Activated CD4-positive, alpha-beta memory T cell treated with anti-CD3 and anti-CD28 coated beads, Interleukin-2, amount 10 ng/mL, durations not matched to agents 7 days and 5 days (primary cell): ENCODE measurements around the gene GNA15. TPM values are rescaled to one million over a fixed set of nuclear protein-coding genes. Genes with fewer than 3 reads are reported as not detected.
"Not testable (repeated sequence)": the region's sequence is repeated elsewhere in the genome, so short reads cannot be mapped to it uniquely, and the experiment has no call there.

Experiments used
- CTCF ChIA-PET: fragments of 350-600 bp; sonication (Branson Sonifier 250); formaldehyde crosslinking; loops from one replicate; lab custom pipeline; 2021; ENCODE audit warnings: antibody characterized with exemption, inconsistent platforms; lab: Charles Lee
- POLR2A ChIA-PET: fragments of 350-600 bp; sonication (Branson Sonifier 250); formaldehyde crosslinking; loops from one replicate; lab custom pipeline; 2021; ENCODE audit warnings: antibody characterized with exemption; lab: Charles Lee
- DNase-seq: peaks from one replicate; pipeline ENCODE4 v3.0.0-alpha.2; 2020
- H3K27ac Mint-ChIP-seq: one replicate; pipeline ENCODE4 v1.8.0; 2021; ENCODE audit warnings: mild to moderate bottlenecking, mixed read lengths
- H3K27me3 Mint-ChIP-seq: one replicate; pipeline ENCODE4 v1.8.0; 2021; ENCODE audit warnings: mixed read lengths
- H3K36me3 Mint-ChIP-seq: one replicate; pipeline ENCODE4 v1.8.0; 2021; ENCODE audit warnings: low read depth, mixed read lengths
- H3K4me1 Mint-ChIP-seq: one replicate; pipeline ENCODE4 v1.8.0; 2021; ENCODE audit warnings: mixed read lengths
- H3K4me3 Mint-ChIP-seq: one replicate; pipeline ENCODE4 v1.8.0; 2021; ENCODE audit warnings: mild to moderate bottlenecking, mixed read lengths
- H3K9me3 Mint-ChIP-seq: one replicate; pipeline ENCODE4 v1.8.0; 2021; ENCODE audit warnings: mixed read lengths
- total RNA-seq, 2 experiments: library from RNA; stranded (reverse); gene quantifications; one replicate each; pipeline ENCODE4 v1.2.3, GENCODE V29; 2021

The GNA15 gene, protein sequence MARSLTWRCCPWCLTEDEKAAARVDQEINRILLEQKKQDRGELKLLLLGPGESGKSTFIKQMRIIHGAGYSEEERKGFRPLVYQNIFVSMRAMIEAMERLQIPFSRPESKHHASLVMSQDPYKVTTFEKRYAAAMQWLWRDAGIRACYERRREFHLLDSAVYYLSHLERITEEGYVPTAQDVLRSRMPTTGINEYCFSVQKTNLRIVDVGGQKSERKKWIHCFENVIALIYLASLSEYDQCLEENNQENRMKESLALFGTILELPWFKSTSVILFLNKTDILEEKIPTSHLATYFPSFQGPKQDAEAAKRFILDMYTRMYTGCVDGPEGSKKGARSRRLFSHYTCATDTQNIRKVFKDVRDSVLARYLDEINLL
- total RNA-seq = 100 to 1,000 TPM; 140 TPM

DNA sequence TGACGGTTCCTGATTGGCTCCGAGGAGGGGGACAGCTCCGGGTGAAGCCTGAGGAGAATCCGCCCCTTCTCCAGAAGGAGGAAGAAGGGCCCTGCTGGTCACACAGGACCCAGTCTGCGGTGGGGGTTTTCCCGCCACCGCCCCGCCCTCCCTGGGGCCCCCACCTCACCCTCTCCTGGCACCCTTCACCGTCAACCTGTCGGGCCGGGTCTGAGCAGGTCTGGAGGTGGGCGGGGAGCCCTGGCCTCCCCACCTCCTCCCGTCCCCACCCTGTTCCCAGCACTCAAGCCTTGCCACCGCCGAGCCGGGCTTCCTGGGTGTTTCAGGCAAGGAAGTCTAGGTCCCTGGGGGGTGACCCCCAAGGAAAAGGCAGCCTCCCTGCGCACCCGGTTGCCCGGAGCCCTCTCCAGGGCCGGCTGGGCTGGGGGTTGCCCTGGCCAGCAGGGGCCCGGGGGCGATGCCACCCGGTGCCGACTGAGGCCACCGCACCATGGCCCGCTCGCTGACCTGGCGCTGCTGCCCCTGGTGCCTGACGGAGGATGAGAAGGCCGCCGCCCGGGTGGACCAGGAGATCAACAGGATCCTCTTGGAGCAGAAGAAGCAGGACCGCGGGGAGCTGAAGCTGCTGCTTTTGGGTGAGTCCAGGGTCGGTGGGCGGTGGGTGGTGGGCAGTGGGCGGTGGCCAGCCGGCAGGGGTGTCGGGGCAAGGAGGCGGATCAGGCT is at the start of gene GNA15:
Gene GNA15 (plus strand): TSS at position 73 of the 723 bp plus-strand sequence. CDS start 418 bp downstream, at position 491.
- H3K27me3 Mint-ChIP-seq = no peaks in the 10 kb centered on the region
- ChIA-PET CTCF (interaction anchor here (0.7 to 1.7 kb wide), 4 partner anchors 8 to 34 kb away, joined by 3 to 4 read pairs (median 3); no protein-coding TSS in a partner anchor), POLR2A (interaction anchor here (0.9 to 2.1 kb wide), 4 partner anchors 16 to 48 kb away, joined by 3 to 6 read pairs (median 4); no protein-coding TSS in a partner anchor)
- H3K27ac Mint-ChIP-seq = peak within 1 kb of the TSS; percentile 78
- H3K4me3 Mint-ChIP-seq = peak within 1 kb of the TSS; percentile 92
- H3K4me1 Mint-ChIP-seq = peaks cover 56% of the 10 kb centered on the region
- peak; percentile 74 for DNase-seq
- no peaks in the 10 kb centered on the region for H3K9me3 Mint-ChIP-seq
- peaks cover 27% of the 10 kb centered on the region for H3K36me3 Mint-ChIP-seq

DNA sequence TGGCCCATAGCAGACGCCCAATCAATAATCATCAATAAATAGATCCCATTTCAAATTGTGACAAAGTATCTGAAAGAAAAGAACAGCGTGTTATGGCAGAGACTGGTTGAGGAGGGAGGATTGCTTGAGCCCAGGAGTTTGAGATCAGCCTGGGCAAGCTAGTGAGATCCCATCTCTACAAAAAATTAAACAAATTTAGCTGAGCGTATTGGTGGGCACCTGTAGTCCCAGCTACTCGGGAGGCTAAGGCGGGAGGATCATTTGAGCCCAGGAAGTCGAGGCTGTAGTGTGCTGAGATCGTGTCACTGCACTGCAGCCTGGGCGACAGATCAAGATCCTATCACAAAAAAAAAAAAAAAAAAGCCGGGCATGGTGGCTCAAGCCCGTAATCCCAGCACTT is 48.1 kb upstream of the GNA15 start:
- CTCF ChIA-PET = interaction anchor here (0.7 to 3.0 kb wide), 2 partner anchors 9 to 16 kb away, joined by 3 to 14 read pairs; no protein-coding TSS in a partner anchor

DNA sequence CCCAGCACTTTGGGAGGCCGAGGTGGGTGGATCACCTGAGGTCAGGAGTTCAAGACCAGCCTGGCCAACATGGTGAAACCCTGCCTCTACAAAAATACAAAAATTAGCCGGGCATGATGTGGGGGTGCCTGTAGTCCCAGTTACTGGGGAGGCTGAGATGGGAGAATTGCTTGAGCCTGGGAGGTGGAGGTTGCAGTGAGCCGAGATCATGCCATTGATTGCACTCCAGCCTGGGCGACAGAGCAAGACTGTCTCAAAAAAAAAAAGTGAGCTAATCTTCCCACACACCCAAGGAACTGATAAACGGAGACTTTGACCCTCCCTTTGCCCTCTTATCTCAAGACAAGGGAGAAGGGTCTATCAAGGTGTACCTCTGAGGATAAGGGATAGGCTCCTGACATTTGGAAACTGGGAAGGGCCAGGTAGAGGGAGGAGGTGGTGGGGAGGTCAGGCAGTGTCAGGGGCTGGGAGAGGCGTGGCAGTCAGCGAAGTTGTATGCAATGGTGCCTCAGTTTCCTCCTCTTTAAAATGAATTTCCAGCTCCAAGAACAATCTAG is 46.5 kb upstream of the GNA15 start:
- CTCF ChIA-PET = interaction anchor here (1.1 to 3.0 kb wide), 3 partner anchors 10 to 14 kb away, joined by 3 to 14 read pairs (median 5); no protein-coding TSS in a partner anchor
- H3K36me3 Mint-ChIP-seq, POLR2A ChIA-PET, H3K27me3 Mint-ChIP-seq, H3K27ac Mint-ChIP-seq, H3K4me3 Mint-ChIP-seq, H3K4me1 Mint-ChIP-seq, H3K9me3 Mint-ChIP-seq, DNase-seq: not testable (repeated sequence)

More for the DNA sequence above, 48.1 kb upstream of the GNA15 start:
- DNase-seq = no peak
- POLR2A ChIA-PET = no interaction called here
- Mint-ChIP-seq H3K36me3 (no peaks in the 10 kb centered on the region), H3K4me1 (no peaks in the 10 kb centered on the region), H3K27ac (no peak overlapping the region), H3K27me3 (peaks cover 5% of the 10 kb centered on the region), H3K4me3 (no peak overlapping the region), H3K9me3 (no peaks in the 10 kb centered on the region)

DNA sequence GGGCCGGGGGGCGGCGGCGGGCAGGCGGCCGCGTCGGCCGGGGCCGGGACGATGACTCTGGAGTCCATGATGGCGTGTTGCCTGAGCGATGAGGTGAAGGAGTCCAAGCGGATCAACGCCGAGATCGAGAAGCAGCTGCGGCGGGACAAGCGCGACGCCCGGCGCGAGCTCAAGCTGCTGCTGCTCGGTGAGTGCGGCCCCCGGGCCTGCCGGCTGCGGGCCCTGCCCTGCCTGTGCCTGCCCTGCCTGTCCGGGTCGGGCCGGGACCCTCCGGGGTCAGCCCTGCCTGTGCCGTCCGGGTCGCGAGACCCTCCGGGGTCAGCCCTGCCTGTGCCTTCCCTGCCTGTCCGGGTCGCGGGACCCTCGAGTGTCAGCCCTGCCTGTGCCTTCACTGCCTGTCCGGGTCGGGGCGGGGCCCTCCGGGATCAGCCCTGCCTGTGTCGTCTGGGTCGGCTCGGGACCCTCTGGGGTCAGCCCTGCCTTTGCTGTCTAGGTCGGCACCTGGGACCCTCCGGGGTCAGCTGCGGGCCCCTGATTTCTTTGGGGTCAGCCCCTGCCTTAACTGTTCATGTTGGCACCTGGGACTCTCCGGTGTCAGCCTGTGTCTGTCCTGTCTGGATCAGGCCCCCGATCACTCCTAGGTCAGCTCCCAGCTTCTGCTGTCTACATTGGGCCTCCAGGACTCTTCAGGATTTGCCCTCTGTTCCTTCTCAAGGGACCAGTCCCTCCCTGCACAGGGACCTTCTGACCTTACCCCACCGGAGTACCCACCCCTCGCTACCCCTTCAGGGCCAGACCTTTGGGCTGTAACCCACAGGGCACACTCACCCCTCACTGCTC is 41.0 kb upstream of the GNA15 start:
- H3K27ac Mint-ChIP-seq = no peak overlapping the region
- H3K4me3 Mint-ChIP-seq = peak overlapping the region; percentile 21
- peaks cover 24% of the 10 kb centered on the region for H3K4me1 Mint-ChIP-seq
- CTCF ChIA-PET = interaction anchor here (2.2 kb wide), 1 partner anchor 9 kb away, joined by 10 read pairs; no protein-coding TSS in a partner anchor
- peaks cover 43% of the 10 kb centered on the region for H3K27me3 Mint-ChIP-seq
- no peaks in the 10 kb centered on the region for H3K9me3 Mint-ChIP-seq
- DNase-seq = peak; percentile 33
- POLR2A ChIA-PET = no interaction called here
- H3K36me3 Mint-ChIP-seq = no peaks in the 10 kb centered on the region

DNA sequence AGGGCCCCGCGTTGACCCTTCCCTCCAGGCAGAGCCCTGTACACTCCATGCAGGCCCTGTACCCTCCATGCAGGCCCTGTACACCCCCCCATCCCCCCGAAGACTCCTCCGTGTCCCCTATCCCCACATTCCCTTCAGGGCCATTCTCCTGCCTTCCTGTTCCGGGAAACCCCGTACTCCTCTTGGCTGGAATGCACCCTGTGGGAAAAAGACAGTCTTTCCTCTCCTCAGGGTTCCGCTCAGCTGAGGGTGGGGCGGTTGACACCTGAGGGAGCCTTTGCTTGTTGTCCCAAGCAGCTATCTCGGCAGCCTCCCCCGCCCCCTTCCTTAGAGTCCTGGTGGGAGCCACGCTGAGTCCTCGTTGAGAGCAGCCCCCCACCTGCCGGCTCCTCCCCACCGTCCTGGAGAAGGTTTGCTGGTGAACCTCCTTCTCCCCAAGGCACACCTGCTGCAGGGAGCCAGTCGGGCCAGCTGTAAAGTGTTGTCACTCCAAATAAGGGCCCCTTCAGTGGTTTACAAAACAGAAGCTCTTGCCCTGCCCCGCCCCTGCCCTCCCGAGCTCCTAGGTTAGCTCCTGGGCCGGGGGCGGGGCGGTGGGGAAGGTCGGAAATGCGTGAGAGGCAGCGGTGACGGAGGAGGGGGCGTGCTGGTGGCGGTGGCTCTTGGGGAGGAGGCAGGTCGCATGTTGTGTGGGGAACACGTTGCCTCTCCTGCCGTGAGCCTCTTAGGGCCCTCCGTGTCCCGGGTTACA is 40.2 kb upstream of the GNA15 start:
- no peak overlapping the region for H3K27ac Mint-ChIP-seq
- peaks cover 48% of the 10 kb centered on the region for H3K27me3 Mint-ChIP-seq
- CTCF ChIA-PET = interaction anchor here (2.2 kb wide), 1 partner anchor 8 kb away, joined by 10 read pairs; no protein-coding TSS in a partner anchor
- DNase-seq = no peak
- H3K4me1 Mint-ChIP-seq = peaks cover 24% of the 10 kb centered on the region
- POLR2A ChIA-PET = interaction anchor here (1.0 kb wide), 1 partner anchor 11 kb away, joined by 3 read pairs; no protein-coding TSS in a partner anchor
- H3K9me3 Mint-ChIP-seq = no peaks in the 10 kb centered on the region
- peak overlapping the region; percentile 21 for H3K4me3 Mint-ChIP-seq
- H3K36me3 Mint-ChIP-seq = no peaks in the 10 kb centered on the region

DNA sequence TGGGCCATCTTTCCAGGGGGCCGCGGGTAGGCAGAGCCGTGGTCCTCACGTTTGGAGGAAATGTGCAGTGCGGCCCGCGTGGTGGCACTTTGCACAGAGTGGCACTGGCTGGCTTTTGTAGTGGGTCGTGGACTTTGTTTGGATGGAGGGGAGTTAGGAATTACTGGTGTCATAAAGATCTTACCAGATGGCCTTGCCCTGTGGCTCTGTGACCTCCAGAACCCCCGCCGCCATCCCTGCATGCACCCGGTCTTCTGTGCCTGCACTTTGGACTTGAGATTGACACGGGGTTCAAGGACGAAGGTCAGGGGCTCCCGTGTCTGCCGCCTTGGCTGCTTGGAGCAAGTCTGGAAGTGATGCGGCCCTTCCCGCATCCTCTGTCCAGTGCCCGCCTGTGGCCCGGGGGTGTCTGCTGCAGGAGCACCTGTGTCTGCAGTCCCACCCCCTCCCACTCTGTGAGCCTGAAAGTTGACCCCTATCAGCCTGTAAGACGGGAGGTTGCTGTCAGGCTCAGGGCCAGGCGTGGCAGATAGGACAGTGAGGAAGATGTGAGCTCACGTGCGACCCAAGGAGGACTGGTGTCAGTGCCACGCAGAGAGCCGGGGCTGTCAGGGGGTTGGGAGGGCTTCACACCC is 39.4 kb upstream of the GNA15 start:
- ChIA-PET CTCF (interaction anchor here (0.8 to 2.2 kb wide), 2 partner anchors 7 to 12 kb away, joined by 3 to 10 read pairs; no protein-coding TSS in a partner anchor), POLR2A (interaction anchor here (1.0 kb wide), 1 partner anchor 11 kb away, joined by 3 read pairs; no protein-coding TSS in a partner anchor)
- DNase-seq = no peak
- Mint-ChIP-seq H3K36me3 (no peaks in the 10 kb centered on the region), H3K27ac (no peak overlapping the region), H3K27me3 (peaks cover 50% of the 10 kb centered on the region), H3K9me3 (no peaks in the 10 kb centered on the region), H3K4me1 (peaks cover 24% of the 10 kb centered on the region), H3K4me3 (no peak overlapping the region)

DNA sequence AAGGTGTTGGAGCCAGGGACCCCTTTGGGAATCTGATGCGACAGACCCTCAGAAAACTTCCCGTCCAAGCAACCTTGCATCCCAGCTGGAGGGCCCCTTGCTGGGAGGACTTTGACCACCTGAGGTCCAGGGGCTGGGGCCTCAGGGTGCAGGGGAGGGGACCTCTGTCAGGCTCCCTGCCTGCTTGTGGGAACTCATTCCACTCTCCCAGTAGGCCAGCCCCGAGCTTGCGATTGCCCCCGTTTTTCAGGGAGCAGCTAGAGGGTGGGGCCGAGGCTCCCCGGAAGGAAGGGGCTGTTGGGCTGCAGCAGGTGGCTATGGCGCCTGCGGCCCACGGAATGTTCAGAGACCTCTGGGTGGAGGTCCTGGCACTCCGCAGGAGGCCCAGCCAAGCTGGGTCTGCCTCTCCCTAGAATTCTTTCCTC is 38.9 kb upstream of the GNA15 start:
- H3K9me3 Mint-ChIP-seq = no peaks in the 10 kb centered on the region
- no peak for DNase-seq
- no peak overlapping the region for H3K27ac Mint-ChIP-seq
- peaks cover 24% of the 10 kb centered on the region for H3K4me1 Mint-ChIP-seq
- POLR2A ChIA-PET = no interaction called here
- CTCF ChIA-PET = interaction anchor here (0.8 kb wide), 1 partner anchor 12 kb away, joined by 3 read pairs; no protein-coding TSS in a partner anchor
- H3K36me3 Mint-ChIP-seq = no peaks in the 10 kb centered on the region
- peaks cover 53% of the 10 kb centered on the region for H3K27me3 Mint-ChIP-seq
- H3K4me3 Mint-ChIP-seq = no peak overlapping the region

DNA sequence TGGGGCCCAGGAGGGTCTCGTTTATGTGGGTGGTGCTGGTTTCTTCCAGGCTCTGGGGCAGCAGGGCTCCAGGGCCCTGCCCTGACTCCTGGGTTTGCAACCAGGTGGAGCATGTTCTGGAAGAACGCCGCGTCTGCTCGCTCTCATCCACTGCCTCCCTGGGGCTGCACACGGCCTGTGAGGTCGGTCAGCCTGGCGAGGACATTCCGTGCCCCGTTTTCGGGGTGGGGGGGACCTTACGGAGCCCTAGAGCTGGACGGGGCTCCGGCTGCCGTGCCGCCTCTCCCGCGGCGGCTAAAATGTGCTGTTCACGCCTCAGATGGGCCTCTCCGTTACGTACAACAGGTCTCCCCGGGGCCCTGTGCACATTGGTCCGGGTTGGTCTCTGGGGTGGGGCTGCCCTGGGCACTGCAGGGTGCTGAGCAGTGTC is 38.4 kb upstream of the GNA15 start:
- no peak overlapping the region for H3K27ac Mint-ChIP-seq
- no peak overlapping the region for H3K4me3 Mint-ChIP-seq
- H3K4me1 Mint-ChIP-seq = peaks cover 24% of the 10 kb centered on the region
- no peaks in the 10 kb centered on the region for H3K9me3 Mint-ChIP-seq
- H3K36me3 Mint-ChIP-seq = no peaks in the 10 kb centered on the region
- ChIA-PET CTCF (interaction anchor here (1.7 kb wide), 1 partner anchor 11 kb away, joined by 7 read pairs; no protein-coding TSS in a partner anchor), POLR2A (no interaction called here)
- DNase-seq = no peak
- H3K27me3 Mint-ChIP-seq = peaks cover 53% of the 10 kb centered on the region

DNA sequence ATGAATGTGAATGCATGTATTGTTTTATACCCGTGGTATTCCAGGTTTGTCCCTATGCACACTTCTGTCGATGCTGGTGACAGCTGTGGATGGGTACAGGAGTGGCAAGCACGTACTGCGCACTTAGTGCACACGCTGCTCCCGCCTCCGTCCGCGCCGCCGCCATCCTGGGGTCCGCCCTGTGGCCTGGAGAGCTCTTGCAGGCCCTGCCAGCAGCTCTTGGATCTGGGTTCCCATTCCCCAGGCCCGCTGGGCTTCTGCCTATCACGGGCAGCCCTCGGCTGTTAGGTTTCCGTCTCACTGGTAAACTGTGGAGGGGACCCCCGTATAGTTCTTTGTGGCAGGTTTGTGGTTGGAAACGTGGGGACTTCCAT is 37.7 kb upstream of the GNA15 start:
- H3K36me3 Mint-ChIP-seq = no peaks in the 10 kb centered on the region
- POLR2A ChIA-PET = no interaction called here
- no peak overlapping the region for H3K4me3 Mint-ChIP-seq
- CTCF ChIA-PET = interaction anchor here (1.7 kb wide), 1 partner anchor 10 kb away, joined by 7 read pairs; no protein-coding TSS in a partner anchor
- DNase-seq = no peak
- H3K27ac Mint-ChIP-seq = no peak overlapping the region
- peaks cover 47% of the 10 kb centered on the region for H3K27me3 Mint-ChIP-seq
- no peaks in the 10 kb centered on the region for H3K9me3 Mint-ChIP-seq
- H3K4me1 Mint-ChIP-seq = peaks cover 24% of the 10 kb centered on the region

DNA sequence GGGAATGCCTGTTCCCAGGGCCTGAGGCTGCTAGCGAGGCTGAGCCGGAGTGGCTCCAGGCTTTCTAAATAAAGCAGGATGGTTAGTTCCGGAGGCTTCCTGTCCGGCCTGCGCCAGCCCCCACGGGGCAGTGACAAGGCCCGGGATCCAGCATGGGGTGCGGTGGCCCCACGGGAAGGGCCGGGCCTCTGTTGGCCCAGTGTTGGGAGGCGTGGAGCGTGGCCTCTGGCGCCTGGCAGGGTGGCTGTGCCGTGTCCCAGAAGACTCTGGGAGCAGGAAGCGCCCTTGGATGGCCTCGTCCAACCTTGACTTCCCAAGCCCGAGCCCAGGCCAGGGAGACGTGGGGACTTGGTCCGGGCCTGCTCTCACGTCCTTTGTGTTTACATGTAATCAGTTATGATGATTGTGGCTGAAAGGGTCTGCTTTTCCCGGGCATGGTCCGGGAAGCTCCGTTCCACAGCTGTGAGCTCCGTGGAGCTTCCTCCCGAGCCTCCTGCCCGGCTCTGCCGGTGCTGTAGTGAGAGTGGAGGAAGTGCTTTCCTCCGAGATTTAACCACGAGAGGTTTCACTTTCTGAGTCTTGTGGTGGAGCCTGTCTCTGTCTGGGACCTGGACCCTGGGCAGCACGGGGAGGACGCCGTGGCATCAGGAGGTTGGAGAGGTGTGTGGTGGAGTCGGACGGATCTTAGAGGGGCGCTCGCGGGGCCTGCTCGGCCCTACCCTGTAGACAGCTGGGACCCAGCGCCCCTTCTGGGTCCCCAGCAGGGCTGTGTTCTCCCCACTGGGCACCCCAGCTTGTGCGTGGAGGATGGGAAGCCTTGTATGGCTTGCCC is 37.1 kb upstream of the GNA15 start:
- Mint-ChIP-seq H3K4me3 (no peak overlapping the region), H3K36me3 (no peaks in the 10 kb centered on the region), H3K4me1 (peaks cover 26% of the 10 kb centered on the region), H3K27ac (no peak overlapping the region), H3K9me3 (no peaks in the 10 kb centered on the region), H3K27me3 (peaks cover 47% of the 10 kb centered on the region)
- DNase-seq = no peak
- CTCF ChIA-PET = interaction anchor here (1.7 kb wide), 1 partner anchor 10 kb away, joined by 7 read pairs; no protein-coding TSS in a partner anchor
- POLR2A ChIA-PET = no interaction called here
